Right lobe of liver (tissue), 6 donors: ENCODE data around the gene SINHCAF. TPM values are rescaled to one million over a fixed set of nuclear protein-coding genes. Genes with fewer than 3 reads are reported as not detected.

Experiments
- ATAC-seq, 4 donors: fragments of 200-7000 bp; cut with Tn5 transposase; one replicate each; pipeline ENCODE4 v1.9.1; 2020; ENCODE audit warnings: mild to moderate bottlenecking in 4 of 4, moderate library complexity in 4 of 4
- DNase-seq, 3 donors: peaks; one replicate each; pipeline ENCODE4 v3.0.0-alpha.2; 2020
- H3K27ac ChIP-seq, 3 donors: fragments of 200-600 bp; one replicate each; pipeline ENCODE4 v1.8.0; 2022
- H3K27me3 ChIP-seq, 2 donors: fragments of 200-600 bp; one replicate each; pipeline ENCODE4 v1.8.0; 2022
- H3K36me3 ChIP-seq, 4 donors: fragments of 200-600 bp; sonication (generic) in 1 of 4; one replicate each; pipeline versions ENCODE4 v1.5.1 to v1.8.0; 2017 to 2022; ENCODE audit warnings: control low read depth in 1 of 4
- H3K4me1 ChIP-seq, 4 donors: fragments of 200-600 bp; sonication (generic) in 1 of 4; one replicate each; pipeline versions ENCODE4 v1.5.1 to v1.8.0; 2017 to 2022; ENCODE audit warnings: control low read depth in 1 of 4
- H3K4me3 ChIP-seq, 3 donors: fragments of 200-600 bp; one replicate each; pipeline ENCODE4 v1.8.0; 2022
- H3K9me3 ChIP-seq, 4 donors: fragments of 200-600 bp; sonication (generic) in 1 of 4; one replicate each; pipeline versions ENCODE4 v1.5.1 to v1.8.0; 2017 to 2022; ENCODE audit warnings: control low read depth in 1 of 4
- POLR2A ChIP-seq: fragments of 450-650 bp; IDR thresholded peaks from one replicate; pipeline ENCODE4 v1.6.1; 2017; ENCODE audit warnings: antibody characterized with exemption, mild to moderate bottlenecking
- WGBS: methylation state at CpG from one replicate; pipeline ENCODE4 v1.1.6; 2018; ENCODE audit warnings: low coverage, low lambda C conversion rate; ENCODE audit not compliant: insufficient coverage; ENCODE audit errors: missing lambda C conversion rate; 5-methylcytosine and 5-hydroxymethylcytosine counted together
- intact Hi-C, 2 donors: fragments of 100-400 bp; cut with DNase I; formaldehyde crosslinking; loops; one replicate each; pipeline versions ENCODE4 v1.11.2 to v1.14.1; 2022
- total RNA-seq, 6 experiments: library from RNA; depleted of rRNA in 2 of 6; stranded (reverse); fragments of >200 nt in 2 of 6; fragmentation: NEBNext Ultra II Directional in 3 of 6; extraction: Animal tissue kit (Norgen Biotek cat#: 25700) in 3 of 6; gene quantifications; one replicate each; pipeline versions ENCODE4 v1.1.0 to v1.2.4, GENCODE V29; 2016 to 2023
- TF ChIP-seq, protein P1 (sequence below), 4 donors: fragments of 200-600 bp in 3 of 4; fragments of 450-650 bp in 1 of 4; IDR thresholded peaks; one replicate each; pipeline versions ENCODE4 v1.5.1 to v1.8.0; 2016 to 2022; ENCODE audit warnings: antibody characterized with exemption in 4 of 4, mild to moderate bottlenecking in 2 of 4
- donor health status: DM: no; HTN: yes; CAD: no.
- donor health status: DM: no; HTN: no; CAD: no.
- donor health status: DM: no; HTN: no; CAD: no.
- donor health status: DM: no; HTN: yes; CAD: no.
- donor health status: DM: no; HTN: yes; CAD: no.

The SINHCAF gene
- total RNA-seq, 6 experiments from 2014 or later = 1.6 to 21.9 (median 8.2) TPM

- Histone ChIP-seq H3K36me3 (no peaks in the 10 kb centered on the region), H3K27ac (no peak overlapping the region), H3K4me1 (peaks cover 0 to 4% (median 0%) of the 10 kb centered on the region in 4 donors), H3K9me3 (no peaks in the 10 kb centered on the region), H3K27me3 (no peaks in the 10 kb centered on the region), H3K4me3 (no peak overlapping the region)
- intact Hi-C loops = no loop called here
- 82% methylated on average over 7 of the region's 7 CpGs for WGBS
- DNase-seq = no peak
- ATAC-seq = no peak
- TF ChIP-seq, protein P1, sequence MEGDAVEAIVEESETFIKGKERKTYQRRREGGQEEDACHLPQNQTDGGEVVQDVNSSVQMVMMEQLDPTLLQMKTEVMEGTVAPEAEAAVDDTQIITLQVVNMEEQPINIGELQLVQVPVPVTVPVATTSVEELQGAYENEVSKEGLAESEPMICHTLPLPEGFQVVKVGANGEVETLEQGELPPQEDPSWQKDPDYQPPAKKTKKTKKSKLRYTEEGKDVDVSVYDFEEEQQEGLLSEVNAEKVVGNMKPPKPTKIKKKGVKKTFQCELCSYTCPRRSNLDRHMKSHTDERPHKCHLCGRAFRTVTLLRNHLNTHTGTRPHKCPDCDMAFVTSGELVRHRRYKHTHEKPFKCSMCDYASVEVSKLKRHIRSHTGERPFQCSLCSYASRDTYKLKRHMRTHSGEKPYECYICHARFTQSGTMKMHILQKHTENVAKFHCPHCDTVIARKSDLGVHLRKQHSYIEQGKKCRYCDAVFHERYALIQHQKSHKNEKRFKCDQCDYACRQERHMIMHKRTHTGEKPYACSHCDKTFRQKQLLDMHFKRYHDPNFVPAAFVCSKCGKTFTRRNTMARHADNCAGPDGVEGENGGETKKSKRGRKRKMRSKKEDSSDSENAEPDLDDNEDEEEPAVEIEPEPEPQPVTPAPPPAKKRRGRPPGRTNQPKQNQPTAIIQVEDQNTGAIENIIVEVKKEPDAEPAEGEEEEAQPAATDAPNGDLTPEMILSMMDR (IDR thresholded peaks at IDR 0.05) = no peak
- no peak for TF ChIP-seq POLR2A
Measured at GRCh38 chr12:31315784-31316465, 10.0 kb downstream of the SINHCAF start.

DNA sequence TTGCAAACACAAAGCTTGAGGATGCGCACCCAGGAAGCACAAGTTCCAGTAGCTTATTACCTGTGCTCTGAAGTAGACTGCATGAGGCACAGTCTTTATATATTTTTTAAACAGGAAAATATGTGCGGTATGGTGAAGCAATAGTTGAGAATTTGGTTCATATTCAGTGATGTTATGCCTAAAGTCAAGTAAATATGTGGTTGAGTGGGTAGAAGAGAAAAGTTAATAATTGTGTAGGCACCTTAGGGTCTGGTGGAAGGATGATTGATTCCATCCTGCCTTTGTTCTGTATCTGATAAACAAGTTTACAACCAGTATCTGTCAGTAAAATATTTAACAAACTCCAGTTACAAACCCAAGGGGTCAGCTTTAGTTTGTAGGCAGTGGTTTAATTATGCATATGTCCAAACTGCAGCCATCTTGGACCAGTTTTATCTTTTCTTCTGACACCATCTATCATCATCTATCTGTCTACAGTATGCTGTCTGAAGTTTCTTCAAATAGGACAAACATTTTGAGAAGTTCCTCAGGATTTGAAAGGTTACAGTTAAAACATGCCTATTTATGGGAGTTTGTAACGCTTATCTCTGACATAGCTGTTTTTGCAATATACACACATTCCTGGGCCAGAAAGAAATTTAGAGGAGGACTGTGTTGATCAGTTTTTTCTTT is 10.8 kb downstream of the SINHCAF start:
- no peak for TF ChIP-seq POLR2A
- TF ChIP-seq, protein P1 (IDR thresholded peaks at IDR 0.05) = no peak
- Histone ChIP-seq H3K36me3 (no peaks in the 10 kb centered on the region), H3K27ac (no peak overlapping the region), H3K9me3 (no peaks in the 10 kb centered on the region), H3K27me3 (no peaks in the 10 kb centered on the region), H3K4me1 (peaks cover 0 to 4% (median 0%) of the 10 kb centered on the region in 4 donors), H3K4me3 (no peak overlapping the region)
- intact Hi-C loops = no loop called here
- no peak for ATAC-seq
- WGBS = 81% methylated on average over 3 of the region's 3 CpGs
- no peak for DNase-seq

- no peaks in the 10 kb centered on the region for H3K4me1 ChIP-seq
- no peak overlapping the region for H3K4me3 ChIP-seq
- no peaks in the 10 kb centered on the region for H3K9me3 ChIP-seq
- TF ChIP-seq, protein P1 (IDR thresholded peaks at IDR 0.05) = no peak
- no peak for TF ChIP-seq POLR2A
- intact Hi-C loops = no loop called here
- no peak for ATAC-seq
- no peak overlapping the region for H3K27ac ChIP-seq
- no peaks in the 10 kb centered on the region for H3K36me3 ChIP-seq
- no peaks in the 10 kb centered on the region for H3K27me3 ChIP-seq
- no peak for DNase-seq
- WGBS = 94% methylated on average over 1 of the region's 1 CpG
Measured at GRCh38 chr12:31312431-31312830, 13.5 kb downstream of the SINHCAF start.

DNA sequence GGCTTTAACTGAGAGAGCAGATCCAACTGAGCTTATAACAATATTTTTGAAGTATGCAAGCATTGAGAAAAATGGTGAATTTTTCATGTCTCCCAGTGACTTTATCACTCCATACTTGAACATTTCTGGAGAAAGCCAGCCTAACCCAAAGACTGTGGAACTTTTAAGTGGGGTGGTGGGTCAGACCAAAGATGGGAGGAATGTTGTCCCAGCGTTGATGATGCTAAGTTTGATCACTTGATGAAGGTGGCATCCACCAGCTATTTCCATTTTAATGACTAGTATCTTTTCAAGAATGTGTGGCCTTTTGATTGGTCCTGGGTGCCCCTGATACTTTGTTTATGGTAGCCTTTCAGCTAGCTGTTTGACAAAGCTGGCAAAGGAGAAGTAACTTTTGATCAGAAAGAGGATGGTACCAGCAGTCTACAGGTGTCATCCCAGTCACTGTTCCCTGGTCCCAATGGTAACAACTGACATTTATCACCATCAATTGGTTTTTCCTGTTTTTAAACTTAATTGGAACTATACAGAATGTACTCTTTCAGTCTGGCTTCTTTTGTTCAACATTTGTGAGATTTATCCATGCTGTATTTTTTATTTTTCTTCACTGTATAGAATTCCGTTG is 14.2 kb downstream of the SINHCAF start:
- Histone ChIP-seq H3K4me1 (no peaks in the 10 kb centered on the region), H3K27ac (no peak overlapping the region), H3K9me3 (no peaks in the 10 kb centered on the region), H3K27me3 (no peaks in the 10 kb centered on the region), H3K4me3 (no peak overlapping the region), H3K36me3 (no peaks in the 10 kb centered on the region)
- WGBS = 100% methylated on average over 1 of the region's 2 CpGs
- TF ChIP-seq, protein P1 (IDR thresholded peaks at IDR 0.05) = no peak
- TF ChIP-seq POLR2A = no peak
- no peak for DNase-seq
- no peak for ATAC-seq
- intact Hi-C loops = no loop called here
